RWPE2 (cell line): ENCODE measurements around the gene ATP5MK.

ENCODE experiments used
- ATAC-seq: fragments of 200-7000 bp; cut with Tn5 transposase; 3 replicates; pipeline ENCODE4 v1.9.1; 2021; ENCODE audit warnings: low read depth
- DNase-seq: peaks from one replicate; pipeline ENCODE4 v3.0.0-alpha.2; 2020; ENCODE audit warnings: low spot score
- H3K27ac ChIP-seq: fragments of 450-650 bp; 2 replicates; pipeline ENCODE4 v1.5.1; 2017; ENCODE audit warnings: mild to moderate bottlenecking; ENCODE audit not compliant: poor library complexity, severe bottlenecking
- H3K27me3 ChIP-seq: fragments of 250-450 bp; sonication (Bioruptor Pico); 2 replicates; pipeline ENCODE4 v1.5.1; 2021; ENCODE audit warnings: mild to moderate bottlenecking, moderate library complexity; ENCODE audit not compliant: insufficient read depth, poor library complexity, severe bottlenecking
- H3K36me3 ChIP-seq: fragments of 250-450 bp; sonication (Bioruptor Pico); 2 replicates; pipeline ENCODE4 v1.5.1; 2020; ENCODE audit warnings: low read depth, mild to moderate bottlenecking, moderate library complexity
- H3K4me1 ChIP-seq: fragments of 250-450 bp; sonication (Bioruptor Pico); 2 replicates; pipeline ENCODE4 v1.5.1; 2021; ENCODE audit warnings: mild to moderate bottlenecking, moderate library complexity; ENCODE audit not compliant: insufficient read depth, poor library complexity, severe bottlenecking
- H3K4me3 ChIP-seq: fragments of 250-450 bp; sonication (Bioruptor Pico); 2 replicates; pipeline ENCODE4 v1.5.1; 2021; ENCODE audit warnings: mild to moderate bottlenecking, moderate library complexity; ENCODE audit not compliant: severe bottlenecking
- H3K9me3 ChIP-seq: fragments of 250-450 bp; sonication (Bioruptor Pico); 2 replicates; pipeline ENCODE4 v1.5.1; 2021; ENCODE audit warnings: mild to moderate bottlenecking, moderate library complexity; ENCODE audit not compliant: severe bottlenecking
- TF ChIP-seq, protein P1 (sequence below): fragments of 450-650 bp; IDR thresholded peaks from one replicate; pipeline ENCODE4 v1.5.1; 2017; ENCODE audit warnings: mild to moderate bottlenecking, moderate library complexity; ENCODE audit not compliant: poor library complexity, severe bottlenecking

Gene ATP5MK

DNA sequence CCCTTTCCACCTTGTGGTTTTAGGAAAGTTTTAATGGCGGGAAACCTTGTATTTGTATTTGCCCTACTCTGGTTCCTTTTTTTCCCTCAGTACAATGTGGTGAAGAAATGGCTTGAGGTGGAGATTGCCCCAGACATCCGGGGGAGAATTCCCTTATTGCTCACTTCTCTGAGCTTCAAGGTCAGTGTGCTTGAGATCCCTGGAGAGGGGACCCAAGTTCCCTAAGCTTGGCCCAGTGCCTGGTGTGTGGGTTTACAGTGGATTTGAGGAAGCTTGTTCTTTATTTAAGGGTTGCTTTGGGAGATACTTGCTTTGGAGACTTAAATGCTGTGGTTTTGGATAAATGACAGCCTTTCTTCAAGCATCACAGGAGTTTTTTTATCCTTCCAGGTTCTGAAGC, 37.6 kb upstream of the ATP5MK start:
- H3K9me3 ChIP-seq: no peaks in the 10 kb centered on the region
- DNase-seq: no peak
- no peak overlapping the region for H3K4me3 ChIP-seq

GRCh38 chr10:103431902-103432301, 35.6 kb upstream of the ATP5MK start:
- no peak overlapping the region for H3K4me3 ChIP-seq
- H3K27ac ChIP-seq: no peak overlapping the region
- H3K9me3 ChIP-seq: no peaks in the 10 kb centered on the region
- no peaks in the 10 kb centered on the region for H3K4me1 ChIP-seq
- H3K27me3 ChIP-seq: no peaks in the 10 kb centered on the region
- ATAC-seq (no peak), DNase-seq (no peak)
- TF ChIP-seq, protein P1, sequence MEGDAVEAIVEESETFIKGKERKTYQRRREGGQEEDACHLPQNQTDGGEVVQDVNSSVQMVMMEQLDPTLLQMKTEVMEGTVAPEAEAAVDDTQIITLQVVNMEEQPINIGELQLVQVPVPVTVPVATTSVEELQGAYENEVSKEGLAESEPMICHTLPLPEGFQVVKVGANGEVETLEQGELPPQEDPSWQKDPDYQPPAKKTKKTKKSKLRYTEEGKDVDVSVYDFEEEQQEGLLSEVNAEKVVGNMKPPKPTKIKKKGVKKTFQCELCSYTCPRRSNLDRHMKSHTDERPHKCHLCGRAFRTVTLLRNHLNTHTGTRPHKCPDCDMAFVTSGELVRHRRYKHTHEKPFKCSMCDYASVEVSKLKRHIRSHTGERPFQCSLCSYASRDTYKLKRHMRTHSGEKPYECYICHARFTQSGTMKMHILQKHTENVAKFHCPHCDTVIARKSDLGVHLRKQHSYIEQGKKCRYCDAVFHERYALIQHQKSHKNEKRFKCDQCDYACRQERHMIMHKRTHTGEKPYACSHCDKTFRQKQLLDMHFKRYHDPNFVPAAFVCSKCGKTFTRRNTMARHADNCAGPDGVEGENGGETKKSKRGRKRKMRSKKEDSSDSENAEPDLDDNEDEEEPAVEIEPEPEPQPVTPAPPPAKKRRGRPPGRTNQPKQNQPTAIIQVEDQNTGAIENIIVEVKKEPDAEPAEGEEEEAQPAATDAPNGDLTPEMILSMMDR: no peak
- peaks cover 98% of the 10 kb centered on the region for H3K36me3 ChIP-seq

More for the DNA sequence above, 37.6 kb upstream of the ATP5MK start:
- Histone ChIP-seq H3K27ac (no peak overlapping the region), H3K27me3 (no peaks in the 10 kb centered on the region), H3K4me1 (no peaks in the 10 kb centered on the region), H3K36me3 (peaks cover 99% of the 10 kb centered on the region)
- ATAC-seq: no peak
- TF ChIP-seq, protein P1: no peak

- no peaks in the 10 kb centered on the region for H3K9me3 ChIP-seq
- TF ChIP-seq, protein P1: no peak
These were observed 33.4 kb upstream of the ATP5MK start for GRCh38 chr10:103429647-103430046.

GRCh38 chr10:103428989-103429643, 32.8 kb upstream of the ATP5MK start:
- H3K27ac ChIP-seq: no peak overlapping the region
- no peak for ATAC-seq

More at GRCh38 chr10:103429647-103430046, 33.4 kb upstream of the ATP5MK start:
- ATAC-seq: no peak
- Histone ChIP-seq H3K27me3 (no peaks in the 10 kb centered on the region), H3K4me1 (no peaks in the 10 kb centered on the region), H3K4me3 (no peak overlapping the region), H3K27ac (no peak overlapping the region), H3K36me3 (peaks cover 96% of the 10 kb centered on the region)
- no peak for DNase-seq

DNA sequence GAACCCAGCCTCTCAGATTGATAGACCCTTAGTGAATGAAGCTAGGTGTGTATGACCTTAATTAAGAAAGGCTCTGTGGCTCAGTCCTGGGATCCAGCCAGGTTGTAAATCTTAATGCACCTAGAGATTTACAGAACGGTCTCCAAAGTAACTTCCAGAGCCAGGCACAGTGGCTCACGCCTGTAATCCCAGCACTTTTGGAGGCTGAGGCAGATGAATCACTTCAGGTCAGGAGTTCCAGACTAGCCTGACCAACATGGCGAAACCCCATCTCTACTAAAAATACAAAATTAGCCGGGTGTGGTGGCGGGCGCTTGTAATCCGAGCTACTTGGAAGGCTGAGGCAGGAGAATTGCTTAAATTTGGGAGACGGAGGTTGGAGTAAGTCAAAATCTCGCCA, 31.6 kb upstream of the ATP5MK start:
- Histone ChIP-seq H3K36me3 (peaks cover 96% of the 10 kb centered on the region), H3K27ac (no peak overlapping the region), H3K9me3 (no peaks in the 10 kb centered on the region), H3K4me1 (no peaks in the 10 kb centered on the region), H3K27me3 (no peaks in the 10 kb centered on the region), H3K4me3 (no peak overlapping the region)
- TF ChIP-seq, protein P1: no peak
- no peak for ATAC-seq
- no peak for DNase-seq

More at GRCh38 chr10:103428989-103429643, 32.8 kb upstream of the ATP5MK start:
- Histone ChIP-seq H3K36me3 (peaks cover 96% of the 10 kb centered on the region), H3K4me1 (no peaks in the 10 kb centered on the region), H3K9me3 (no peaks in the 10 kb centered on the region), H3K27me3 (no peaks in the 10 kb centered on the region), H3K4me3 (no peak overlapping the region)
- DNase-seq: no peak
- TF ChIP-seq, protein P1: no peak
